ENCODE data around the gene TMEM218.

TMEM218 gene

DNA sequence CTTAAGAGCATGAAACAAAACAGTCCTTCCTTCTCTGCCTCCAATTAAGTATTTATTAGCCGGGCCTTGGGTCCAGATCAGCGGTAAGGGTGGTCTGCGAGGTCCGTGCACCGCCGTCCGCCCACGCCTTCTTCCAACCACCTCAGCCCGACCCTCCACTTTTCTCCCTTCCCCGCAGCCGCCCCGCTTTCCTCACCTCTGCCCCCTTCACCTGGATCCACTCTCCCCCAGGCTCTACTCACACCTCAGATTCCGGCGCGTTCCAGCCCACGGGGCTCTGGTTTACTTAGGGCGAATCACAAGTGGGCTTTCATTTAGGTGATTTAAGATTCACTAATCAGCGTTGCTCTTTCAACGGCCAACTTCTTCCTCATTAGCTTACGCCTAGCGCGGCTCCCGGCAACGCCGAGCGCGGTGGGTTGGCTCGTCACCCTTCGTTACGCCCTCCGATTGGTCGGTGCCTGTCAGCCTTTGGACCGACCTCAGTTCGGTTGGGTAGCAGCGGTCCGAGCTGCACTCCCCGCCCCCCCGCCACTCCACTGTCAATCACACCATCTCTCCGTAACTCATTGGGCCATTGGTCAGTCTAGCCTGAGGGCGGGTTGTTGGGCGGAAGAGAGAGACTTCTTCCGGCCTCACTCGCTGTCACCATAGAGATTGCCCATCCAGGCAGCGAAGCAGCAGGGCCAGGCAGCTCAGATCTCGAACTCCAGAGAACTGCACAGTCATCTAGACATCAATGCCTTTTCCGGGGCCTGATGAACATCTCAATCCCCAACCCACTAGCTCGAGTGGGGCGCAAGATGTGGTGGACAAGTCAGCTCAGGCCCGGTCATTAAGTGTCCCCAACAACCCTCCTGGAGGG lies at the start of gene TMEM218:
Gene TMEM218, minus strand, starts transcription at position 284 of the 865 bp plus-strand sequence. CDS start 9,385 bp downstream, outside the sequence.
- DNase-seq (ENCODE audit: low read depth, low spot score) = peak; percentile 99

DNA sequence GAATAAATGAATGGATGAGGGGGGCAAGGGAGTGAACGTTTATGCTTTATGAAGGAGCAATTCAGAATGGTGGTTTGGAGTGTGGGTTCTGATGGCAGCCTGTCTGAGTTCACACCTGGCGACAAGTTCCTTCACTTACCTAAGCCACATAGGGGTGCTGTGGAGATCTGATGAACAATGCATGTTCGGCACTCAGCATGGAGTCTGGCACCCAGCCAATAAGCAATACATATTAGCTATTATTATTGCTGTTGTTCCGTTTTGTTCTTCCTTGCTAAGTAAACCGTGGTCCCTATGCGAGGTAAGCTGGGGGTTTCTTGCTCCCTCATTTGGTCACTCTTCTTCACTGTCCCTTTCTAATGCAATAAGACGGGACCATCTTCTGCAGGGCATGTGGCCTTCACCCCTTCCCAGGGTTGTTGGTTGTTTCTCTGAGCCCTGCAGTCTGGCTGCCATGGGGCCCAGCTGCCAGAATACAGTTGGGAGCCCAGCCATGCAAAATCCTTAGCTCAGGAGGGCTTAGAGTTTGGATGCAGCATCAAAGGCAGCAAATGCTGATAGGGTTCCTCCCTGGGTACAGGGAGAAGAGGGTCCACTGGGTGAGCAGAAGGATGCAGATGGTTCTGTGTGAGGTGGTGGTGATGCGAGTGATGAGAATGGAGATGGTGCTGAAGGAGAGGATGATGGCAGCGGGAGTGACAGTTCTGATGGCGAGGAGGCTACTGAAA lies 46.7 kb upstream of the TMEM218 start:
- no peak for DNase-seq (ENCODE audit: low read depth, low spot score)

DNA sequence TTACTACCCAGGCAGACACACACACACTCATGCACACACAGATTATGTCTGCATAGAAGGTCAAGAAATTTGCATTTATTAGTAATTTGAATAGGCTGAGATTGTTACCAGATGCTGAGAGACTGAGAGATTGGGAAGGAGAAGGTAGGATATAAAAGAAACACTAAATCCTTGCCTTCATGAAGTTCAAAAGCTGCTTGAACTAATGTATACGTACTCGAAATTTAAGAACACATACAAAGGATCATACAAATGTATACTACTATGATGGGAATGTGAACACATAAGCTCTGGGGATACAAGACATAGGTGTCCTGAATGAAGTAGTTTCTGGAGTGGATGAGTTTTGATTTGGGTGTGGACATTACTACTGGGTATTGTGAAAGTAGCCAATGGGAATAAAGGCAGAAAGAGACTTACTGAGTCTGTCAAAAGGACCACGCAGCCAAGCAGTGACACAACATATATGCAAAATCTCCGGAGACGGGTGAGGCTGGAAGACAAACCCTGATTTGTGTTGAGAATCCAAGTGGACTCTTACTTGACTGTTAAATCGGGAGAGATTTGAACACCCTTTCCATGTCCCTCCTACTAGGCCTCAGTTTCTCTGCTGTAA lies 45.8 kb upstream of the TMEM218 start:
- no peak for DNase-seq (ENCODE audit: low read depth, low spot score)

DNA sequence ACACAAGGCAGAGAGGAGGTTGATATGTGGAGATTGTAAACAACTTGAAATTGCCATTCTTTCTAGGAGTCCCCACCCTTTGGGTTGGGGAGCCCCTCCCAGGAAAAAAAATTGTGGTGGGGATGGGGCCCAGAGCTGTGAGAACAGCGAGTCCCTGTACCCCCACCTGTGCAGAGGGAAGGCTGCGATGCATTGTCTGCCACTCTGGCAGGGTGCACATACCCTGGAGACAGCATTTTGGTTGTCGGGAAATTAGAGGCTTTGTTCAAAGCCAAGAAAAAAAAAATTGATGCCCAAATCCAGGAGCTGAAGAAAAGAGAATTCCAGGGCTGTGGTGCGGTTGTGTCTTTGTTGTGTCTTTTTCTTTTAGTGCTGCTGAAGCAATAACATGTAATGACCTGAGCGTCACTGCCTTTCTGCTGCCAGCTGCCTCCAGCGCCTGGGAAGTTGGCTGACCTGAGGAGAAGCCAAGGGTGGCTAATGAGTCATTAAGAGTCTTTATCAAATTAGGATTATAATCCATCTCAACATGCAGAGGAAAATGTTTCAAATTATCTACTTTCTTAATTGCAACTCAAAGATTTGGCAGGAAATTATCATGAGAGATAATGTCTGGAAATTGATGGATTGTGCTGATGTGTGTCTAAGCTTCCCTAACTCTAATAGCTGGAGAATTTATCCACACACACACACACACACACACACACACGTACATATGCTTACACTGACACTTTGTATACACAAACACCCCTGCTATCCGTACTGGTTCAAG lies 45.1 kb upstream of the TMEM218 start:
- DNase-seq (ENCODE audit: low read depth, low spot score) = no peak

DNA sequence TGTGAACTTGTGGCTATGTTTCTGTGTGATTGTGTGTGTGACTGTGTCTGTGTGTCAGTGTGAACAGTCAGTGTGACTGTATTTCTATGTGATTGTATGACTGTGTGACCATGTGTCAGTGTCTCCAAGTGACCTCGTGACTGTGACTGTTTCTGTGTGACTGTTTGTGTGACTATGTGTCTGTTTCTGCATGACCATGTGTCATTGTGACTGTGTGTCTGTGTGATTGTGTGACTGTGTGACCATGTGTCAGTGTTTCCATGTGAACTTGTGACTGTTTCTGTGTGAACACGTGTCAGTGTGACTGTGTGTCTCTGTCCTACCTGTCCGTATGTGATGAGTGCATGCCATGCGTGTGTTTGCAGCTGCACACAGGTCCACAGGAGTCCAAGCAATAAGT lies 44.3 kb upstream of the TMEM218 start:
- no peak for DNase-seq (ENCODE audit: low read depth, low spot score)

DNA sequence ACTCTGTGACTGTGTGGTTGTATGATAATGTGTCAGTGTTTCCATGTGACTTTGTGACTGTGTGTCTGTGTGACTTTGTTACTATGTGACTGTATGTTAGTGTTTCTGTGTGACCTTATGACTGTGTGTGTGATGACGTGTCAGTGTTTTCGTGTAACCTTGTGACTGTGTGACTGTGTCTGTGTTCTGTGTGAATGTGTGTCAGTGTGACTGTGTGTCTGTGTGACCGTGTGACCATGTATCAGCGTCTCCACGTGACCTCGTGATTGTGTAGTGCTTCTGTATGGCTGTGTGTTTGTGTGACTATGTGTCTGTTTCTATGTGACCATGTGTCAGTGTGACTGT lies 43.6 kb upstream of the TMEM218 start:
- DNase-seq (ENCODE audit: low read depth, low spot score) = no peak

DNA sequence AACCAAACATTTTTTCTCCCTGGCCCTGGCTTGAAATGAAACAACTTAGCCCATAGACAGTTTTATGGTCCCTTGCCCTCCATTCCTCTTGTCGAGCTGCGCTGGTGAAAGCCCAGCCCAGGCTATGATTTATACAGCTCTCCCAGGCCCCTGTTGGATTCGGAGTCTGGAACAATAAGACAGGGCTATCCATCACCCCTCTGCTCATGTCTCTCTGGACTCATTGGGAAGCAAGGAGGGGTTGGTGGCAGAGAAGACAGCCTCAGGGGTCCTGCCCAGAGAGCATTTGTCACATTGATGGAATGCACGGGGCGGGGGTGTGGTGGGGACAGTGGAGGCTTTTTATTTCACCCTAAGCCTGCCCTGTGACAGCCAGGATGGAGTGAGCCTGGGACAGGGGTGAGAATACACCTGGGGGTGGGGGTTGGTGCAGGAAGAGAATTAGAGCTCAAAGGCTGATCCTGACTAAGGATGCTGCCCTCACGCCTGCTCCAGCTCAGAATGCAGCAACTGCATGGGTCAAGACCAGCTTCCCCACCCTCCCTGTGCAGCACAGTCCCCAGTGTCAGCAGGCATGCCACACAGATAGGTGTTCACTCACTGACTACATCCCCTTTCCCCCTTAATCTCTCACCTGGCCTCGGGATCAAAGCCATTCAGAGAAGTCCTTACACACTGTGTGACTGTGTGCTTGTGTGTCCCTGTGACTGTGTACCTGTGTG lies 43.1 kb upstream of the TMEM218 start:
- DNase-seq (ENCODE audit: low read depth, low spot score) = no peak

DNA sequence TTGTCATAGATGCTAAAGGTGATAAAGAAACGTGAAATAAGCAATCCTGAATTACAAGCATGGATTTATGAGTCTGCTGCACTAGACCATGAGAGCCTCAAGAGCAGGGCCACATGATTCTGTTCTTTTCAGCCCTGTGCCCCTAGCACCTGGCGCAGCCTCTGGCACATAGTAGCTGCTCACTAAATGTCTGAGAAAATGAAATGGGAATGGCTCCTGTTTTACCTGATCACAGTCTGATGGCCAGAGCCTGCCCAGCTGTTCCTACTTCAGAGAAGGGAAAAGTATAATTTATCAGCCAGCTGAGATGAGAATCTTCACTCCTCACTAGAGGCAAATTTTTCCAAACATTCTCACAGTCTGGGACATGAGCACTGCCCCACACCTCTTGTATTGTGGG lies 42.4 kb upstream of the TMEM218 start:
- DNase-seq (ENCODE audit: low read depth, low spot score) = no peak

DNA sequence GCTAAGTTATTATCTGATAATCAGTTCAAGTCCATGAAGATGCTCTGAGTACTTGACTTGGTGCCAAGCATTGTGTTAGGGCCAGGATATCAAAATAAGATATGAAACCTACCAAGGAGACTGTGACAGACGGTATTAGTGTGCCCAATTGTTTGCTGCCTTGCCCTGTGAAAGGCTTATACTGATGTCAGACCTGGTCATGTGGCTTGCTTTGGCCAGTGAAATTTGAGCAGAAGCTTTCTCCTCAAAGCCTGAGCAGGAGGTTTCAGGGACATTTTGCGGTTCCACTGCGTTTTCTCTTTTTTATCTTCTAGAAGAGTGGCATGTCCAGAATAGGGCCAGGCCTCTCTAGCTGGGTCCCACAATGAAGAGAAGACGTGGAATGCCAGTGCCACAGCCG lies 37.3 kb upstream of the TMEM218 start:
- no peak for DNase-seq (ENCODE audit: low read depth, low spot score)

DNA sequence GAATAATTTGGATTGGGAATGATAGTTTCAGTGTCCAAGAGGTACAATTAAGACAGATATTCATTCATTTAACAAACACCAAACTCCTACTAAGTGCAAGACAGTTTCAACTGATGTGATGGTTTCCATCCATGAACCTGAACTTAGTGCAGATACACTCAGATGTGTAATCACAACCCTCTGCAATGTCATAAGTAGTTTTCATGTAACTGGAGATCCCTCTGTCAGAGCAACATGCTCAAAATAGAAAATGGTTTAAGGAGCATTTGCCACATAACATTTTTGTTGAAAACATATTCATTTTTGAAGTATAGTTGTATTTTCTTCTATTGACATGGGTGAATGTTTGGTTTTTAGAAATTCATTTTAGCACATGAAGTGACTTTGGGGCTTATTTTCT lies 36.6 kb upstream of the TMEM218 start:
- no peak for DNase-seq (ENCODE audit: low read depth, low spot score)

DNA sequence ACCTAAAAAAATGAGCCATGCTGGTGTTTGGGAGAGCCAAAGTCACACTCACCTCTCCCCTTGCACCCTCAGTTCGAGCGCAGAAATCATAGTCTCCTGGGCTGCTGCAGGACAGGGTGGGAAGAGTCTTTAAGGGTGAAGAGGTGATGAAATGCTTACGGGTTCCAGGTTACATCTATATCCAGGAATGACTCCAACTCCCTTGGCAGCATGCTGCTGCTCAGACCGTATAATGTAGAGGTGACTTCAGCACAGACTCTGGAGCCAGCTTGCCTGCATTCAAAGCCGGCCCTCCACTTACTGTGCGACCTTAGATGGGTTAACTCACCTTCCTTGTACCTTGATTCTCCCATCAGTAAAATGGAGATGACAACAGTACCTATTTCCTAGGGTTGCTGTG lies 35.9 kb upstream of the TMEM218 start:
- no peak for DNase-seq (ENCODE audit: low read depth, low spot score)

DNA sequence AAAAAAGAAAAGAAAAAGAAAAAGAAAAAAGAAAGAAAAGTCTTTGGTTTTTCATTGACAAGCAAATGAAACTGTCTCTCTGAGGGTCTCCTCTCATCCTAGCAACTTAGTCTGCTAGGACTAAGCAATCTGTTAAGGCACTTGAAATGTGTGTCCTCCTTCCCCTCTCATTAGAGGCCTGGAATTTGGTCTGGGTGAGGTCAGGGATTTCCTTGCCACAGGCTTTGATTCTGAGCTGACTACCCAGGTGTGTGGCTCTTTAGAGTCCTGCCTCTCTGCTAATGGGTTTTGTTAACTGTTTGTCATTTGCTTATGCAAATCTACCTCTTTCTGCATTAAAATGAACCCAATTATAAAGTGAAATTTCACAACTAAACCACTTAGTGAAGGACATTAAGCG lies 34.8 kb upstream of the TMEM218 start:
- DNase-seq (ENCODE audit: low read depth, low spot score) = no peak

DNA sequence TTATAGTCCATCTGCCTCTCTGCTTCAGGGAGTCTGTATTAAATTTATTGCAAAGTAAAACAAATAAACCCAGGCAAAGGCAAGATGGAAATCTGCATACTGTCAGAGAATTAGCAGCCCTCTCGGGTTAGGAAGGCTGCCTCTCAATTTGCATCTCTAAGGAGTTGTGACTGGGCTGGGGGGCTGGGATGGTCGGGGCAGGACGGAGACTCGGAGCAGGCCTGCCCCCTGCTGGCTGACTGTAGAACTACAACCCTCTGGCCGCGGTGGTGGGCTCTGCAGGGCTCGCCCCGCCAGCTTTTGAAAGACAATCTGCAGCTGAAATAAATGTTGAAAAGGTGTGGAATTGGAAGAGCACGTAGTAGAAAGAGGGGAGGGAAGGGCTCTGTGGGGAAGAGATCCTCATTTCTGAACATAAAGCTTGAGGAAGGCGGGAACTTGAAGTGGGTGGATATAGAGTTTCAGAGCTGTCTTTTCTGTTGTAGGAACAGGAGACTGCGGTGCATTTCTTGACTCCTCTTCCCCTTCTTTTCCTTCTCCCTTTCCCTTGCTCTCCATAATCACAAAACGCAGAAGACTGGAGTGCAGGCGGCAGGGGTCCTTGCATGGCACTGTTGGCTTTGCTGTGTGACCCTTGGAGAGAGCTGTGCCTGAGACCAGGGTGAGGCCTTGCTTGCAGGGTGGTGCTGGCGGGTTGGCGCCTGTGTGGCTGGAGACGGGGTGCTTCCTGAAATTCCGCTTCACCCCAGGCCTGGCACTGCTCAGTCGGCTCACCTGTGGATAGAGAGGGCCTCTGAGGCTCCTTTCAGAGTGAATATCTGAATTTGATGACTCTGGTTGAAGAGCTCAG lies 30.5 kb upstream of the TMEM218 start:
- DNase-seq (ENCODE audit: low read depth, low spot score) = no peak

DNA sequence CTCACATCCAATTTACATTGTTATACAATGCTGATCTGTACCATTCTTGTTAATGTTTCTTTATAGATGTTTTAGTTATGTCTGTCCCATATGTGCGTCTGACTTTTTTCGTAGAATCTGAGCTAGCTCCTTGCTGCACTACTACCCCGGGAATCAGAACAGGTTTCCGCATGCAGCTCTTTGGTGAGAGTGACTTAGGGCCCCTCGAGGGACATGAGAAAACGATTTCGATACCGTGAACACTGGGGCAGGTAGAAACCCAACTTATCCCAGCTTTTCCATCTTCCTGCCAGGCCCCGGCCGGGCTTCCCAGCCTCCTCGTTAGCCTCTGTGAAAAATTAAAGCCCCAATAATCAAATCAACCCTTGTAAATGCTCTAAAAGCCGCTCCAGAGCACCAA lies 29.8 kb upstream of the TMEM218 start:
- no peak for DNase-seq (ENCODE audit: low read depth, low spot score)

DNA sequence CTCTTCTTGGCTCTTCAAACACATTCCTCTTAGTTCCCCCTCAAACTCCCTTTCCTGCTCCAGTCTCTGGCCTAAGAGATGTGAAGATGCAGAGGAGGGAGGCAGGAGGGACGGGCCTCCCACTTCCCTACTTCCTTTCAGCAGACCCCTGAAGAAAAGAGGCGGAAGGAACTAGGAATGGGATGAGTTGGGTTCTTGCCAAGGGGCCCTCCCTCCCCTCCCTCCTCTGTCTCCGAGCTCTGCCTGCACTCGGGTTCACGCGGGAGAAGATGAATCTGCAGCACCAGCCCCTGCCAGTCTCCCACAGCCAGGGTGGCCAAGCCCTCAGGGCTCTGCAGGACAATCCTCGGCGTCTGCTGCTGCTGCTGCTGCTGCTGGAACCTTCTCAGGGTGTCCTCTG lies 28.8 kb upstream of the TMEM218 start:
- DNase-seq (ENCODE audit: low read depth, low spot score) = no peak

DNA sequence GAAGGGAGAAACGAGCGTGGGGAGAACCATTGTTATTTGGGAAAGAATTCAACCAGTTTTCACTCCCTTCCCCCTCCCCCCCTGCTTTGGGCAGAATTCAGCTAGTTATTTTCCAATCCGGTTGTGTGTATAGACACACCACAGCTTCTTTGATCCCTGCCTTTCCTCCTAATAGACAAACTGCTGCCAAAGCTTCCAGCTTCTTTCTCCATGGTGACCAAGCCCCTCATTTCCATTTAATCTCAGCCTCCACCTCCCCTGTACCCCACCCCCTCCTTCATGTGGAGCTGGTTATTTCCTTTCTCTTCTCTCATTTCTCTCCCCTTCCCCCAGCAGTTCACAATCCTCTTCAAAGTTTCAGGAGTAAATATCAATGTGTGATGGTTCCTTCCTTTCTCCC lies 28.4 kb upstream of the TMEM218 start:
- no peak for DNase-seq (ENCODE audit: low read depth, low spot score)

DNA sequence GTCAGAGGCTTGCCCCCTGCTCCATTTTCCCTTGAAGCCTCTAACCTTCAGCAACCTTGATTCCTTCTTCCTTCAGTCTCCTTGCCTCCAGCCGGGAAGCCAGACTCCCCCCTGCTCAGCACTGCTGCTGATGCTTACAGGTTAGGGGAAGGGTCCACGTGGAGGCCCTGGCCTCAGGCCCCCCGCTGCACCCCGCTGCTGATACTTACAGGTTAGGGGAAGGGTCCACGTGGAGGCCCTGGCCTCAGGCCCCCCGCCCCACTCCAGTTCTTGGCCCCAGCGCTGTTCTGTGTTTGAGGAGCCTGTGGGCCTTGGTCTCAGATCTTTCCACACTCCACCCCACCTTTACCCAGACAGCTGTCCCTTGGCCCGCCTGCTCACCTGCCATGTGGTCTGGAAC lies 27.5 kb upstream of the TMEM218 start:
- no peak for DNase-seq (ENCODE audit: low read depth, low spot score)

DNA sequence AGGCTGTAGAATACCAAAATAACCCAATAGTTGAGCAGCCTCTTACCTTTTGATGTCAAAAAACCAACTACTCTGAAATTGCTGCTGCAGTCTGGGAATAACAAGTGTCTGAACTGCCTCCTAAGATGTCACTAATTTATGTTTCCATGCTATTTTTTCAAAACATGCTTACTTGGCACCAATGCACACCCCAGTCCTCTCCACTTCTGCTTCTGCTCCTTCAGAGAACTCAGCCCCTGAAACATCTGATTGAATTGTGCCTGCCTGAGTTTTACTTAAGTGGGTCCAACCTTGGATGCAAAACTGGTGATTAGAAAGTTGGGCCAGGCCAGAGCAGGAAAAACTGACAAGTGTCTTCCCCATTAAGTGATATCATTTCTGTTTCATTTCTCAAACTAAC lies 24.6 kb upstream of the TMEM218 start:
- DNase-seq (ENCODE audit: low read depth, low spot score) = no peak

DNA sequence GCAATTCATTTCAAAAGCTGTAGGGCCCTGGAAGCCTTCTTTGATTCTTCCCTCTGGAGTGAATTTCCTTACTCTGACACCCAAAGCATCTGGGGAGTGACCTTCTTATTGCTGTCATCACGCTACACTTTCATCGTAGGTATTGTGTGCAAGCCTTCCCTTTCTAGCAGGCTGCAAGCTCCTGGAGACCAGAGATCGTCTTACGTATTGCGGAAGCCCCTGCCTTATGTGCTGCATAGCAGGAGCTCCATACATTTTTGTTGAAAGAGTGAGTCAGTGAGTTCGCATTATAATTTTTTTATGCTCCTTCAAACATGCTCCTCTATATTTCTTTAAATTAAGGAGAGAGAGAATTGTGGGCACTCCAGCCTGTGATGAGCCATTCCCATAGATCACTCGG lies 21.2 kb upstream of the TMEM218 start:
- no peak for DNase-seq (ENCODE audit: low read depth, low spot score)

DNA sequence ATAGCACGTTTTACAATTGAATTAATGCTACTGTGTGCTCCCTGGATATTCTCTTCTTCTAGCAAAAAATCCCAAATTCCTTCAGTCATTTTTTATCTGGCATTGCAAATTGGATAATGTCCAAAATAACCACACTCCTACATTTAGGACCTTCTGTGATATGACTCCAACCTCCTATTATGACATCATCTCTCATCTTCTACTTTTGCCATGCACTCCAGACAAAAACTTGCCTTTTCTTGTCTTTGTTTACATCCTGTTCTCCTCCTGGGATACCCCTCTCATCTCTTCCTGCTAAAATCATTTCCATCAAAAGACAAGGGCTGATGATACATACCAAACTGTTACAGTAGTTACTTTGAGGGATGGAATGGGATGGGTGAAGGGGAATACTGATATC lies 20.6 kb upstream of the TMEM218 start:
- no peak for DNase-seq (ENCODE audit: low read depth, low spot score)

Data from smooth muscle cell of the brain vasculature (primary cell).